Right lobe of liver (tissue), 4 donors: Measurements from ENCODE around the gene ATP4A.

Experiments
- CTCF ChIP-seq, 4 donors: fragments of 200-600 bp in 3 of 4; fragments of 450-650 bp in 1 of 4; IDR thresholded peaks; one replicate each; pipeline versions ENCODE4 v1.5.1 to v1.8.0; 2016 to 2022; ENCODE audit warnings: antibody characterized with exemption in 4 of 4, mild to moderate bottlenecking in 2 of 4
- POLR2A ChIP-seq: fragments of 450-650 bp; IDR thresholded peaks from one replicate; pipeline ENCODE4 v1.6.1; 2017; ENCODE audit warnings: antibody characterized with exemption, mild to moderate bottlenecking
- donor health status: DM: no; HTN: no; CAD: no.
- donor health status: DM: no; HTN: no; CAD: no.
- donor health status: DM: no; HTN: yes; CAD: no.

GRCh38 chr19:35533201-35533821 is 30.1 kb downstream of the ATP4A start, which contains the start of gene GAPDHS:
- TF ChIP-seq POLR2A (no peak), CTCF (IDR thresholded peaks at IDR 0.05) (no peak)
